Loucy (cell line): ENCODE data around the gene CUEDC1.

Experiments used
- H2AFZ ChIP-seq: fragments of 200-600 bp; sonication (generic); 2 replicates; pipeline ENCODE4 v1.6.0; 2016; ENCODE audit warnings: antibody characterized with exemption, mild to moderate bottlenecking, low read length, moderate library complexity
- H3F3A ChIP-seq: fragments of 200-600 bp; 2 replicates; pipeline ENCODE4 v1.6.0; 2016; ENCODE audit warnings: antibody characterized with exemption, low read depth, mild to moderate bottlenecking
- H3K27me3 ChIP-seq: fragments of 200-600 bp; sonication (generic); 2 replicates; pipeline ENCODE4 v1.6.1; 2014; ENCODE audit warnings: low read length, mild to moderate bottlenecking; ENCODE audit not compliant: insufficient read depth, poor library complexity, severe bottlenecking
- H3K36me3 ChIP-seq: fragments of 200-600 bp; sonication (generic); 2 replicates; pipeline ENCODE4 v1.6.1; 2016; ENCODE audit warnings: low read length; ENCODE audit not compliant: insufficient read depth
- H3K4me1 ChIP-seq: fragments of 200-600 bp; sonication (generic); 2 replicates; pipeline ENCODE4 v1.5.1; 2014; ENCODE audit warnings: low read length, mild to moderate bottlenecking; ENCODE audit not compliant: insufficient read depth, poor library complexity, severe bottlenecking
- H3K4me2 ChIP-seq: fragments of 200-600 bp; sonication (generic); 2 replicates; pipeline ENCODE4 v1.6.0; 2014; ENCODE audit warnings: antibody characterized with exemption, low read length, low read depth, mild to moderate bottlenecking; ENCODE audit not compliant: poor library complexity, severe bottlenecking
- H3K4me3 ChIP-seq: fragments of 200-600 bp; sonication (generic); 2 replicates; pipeline ENCODE4 v1.5.1; 2014; ENCODE audit warnings: low read length, mild to moderate bottlenecking, mixed read lengths; ENCODE audit not compliant: poor library complexity, severe bottlenecking
- H3K79me2 ChIP-seq: fragments of 200-600 bp; sonication (generic); 2 replicates; pipeline ENCODE4 v1.6.1; 2014; ENCODE audit warnings: low read length; ENCODE audit not compliant: insufficient read depth
- H3K9ac ChIP-seq: fragments of 200-600 bp; sonication (generic); 2 replicates; pipeline ENCODE4 v1.6.0; 2014; ENCODE audit warnings: mild to moderate bottlenecking, low read depth, low read length, moderate library complexity; ENCODE audit not compliant: poor library complexity, severe bottlenecking
- H3K9me2 ChIP-seq: fragments of 200-600 bp; sonication (generic); replicated peaks from 2 replicates; pipeline ENCODE4 v1.6.1; 2016; ENCODE audit warnings: low read depth, low read length, mixed read lengths
- H3K9me3 ChIP-seq: fragments of 200-600 bp; sonication (generic); 2 replicates; pipeline ENCODE4 v1.6.1; 2014; ENCODE audit warnings: mild to moderate bottlenecking, antibody characterized with exemption, low read length, low read depth; ENCODE audit not compliant: insufficient read depth
- H4K20me1 ChIP-seq: fragments of 200-600 bp; sonication (generic); 2 replicates; pipeline ENCODE4 v1.6.0; 2014; ENCODE audit warnings: antibody characterized with exemption, low read length, mild to moderate bottlenecking; ENCODE audit not compliant: insufficient read depth, poor library complexity, severe bottlenecking
- CTCF ChIP-seq: fragments of 200-600 bp; sonication (generic); conservative IDR thresholded peaks from 2 replicates; pipeline ENCODE4 v1.5.1; 2014; ENCODE audit warnings: mild to moderate bottlenecking, antibody characterized with exemption, low read length
- EZH2phosphoT487 ChIP-seq: fragments of 200-600 bp; IDR thresholded peaks from 2 replicates; pipeline ENCODE4 v1.6.1; 2018; ENCODE audit warnings: antibody characterized with exemption, mild to moderate bottlenecking, moderate library complexity, borderline replicate concordance

CUEDC1 gene

GRCh38 chr17:57819867-57820266 is 135.3 kb downstream of the CUEDC1 start:
- Histone ChIP-seq H3K36me3 (no peaks in the 10 kb centered on the region), H3K4me1 (no peaks in the 10 kb centered on the region), H3K79me2 (no peaks in the 10 kb centered on the region), H3K9ac (no peak overlapping the region), H3K4me2 (no peak overlapping the region), H3K27me3 (no peaks in the 10 kb centered on the region), H3K9me3 (no peaks in the 10 kb centered on the region), H3F3A (no peaks in the 10 kb centered on the region), H2AFZ (no peak overlapping the region), H3K4me3 (no peak overlapping the region), H3K9me2 (no peaks in the 10 kb centered on the region), H4K20me1 (no peaks in the 10 kb centered on the region)
- TF ChIP-seq EZH2phosphoT487 (no peak), CTCF (no peak)

GRCh38 chr17:57819285-57819684 is 135.9 kb downstream of the CUEDC1 start:
- Histone ChIP-seq H3K36me3 (no peaks in the 10 kb centered on the region), H3K27me3 (no peaks in the 10 kb centered on the region), H3F3A (no peaks in the 10 kb centered on the region), H2AFZ (no peak overlapping the region), H3K4me3 (no peak overlapping the region), H3K4me2 (no peak overlapping the region), H4K20me1 (no peaks in the 10 kb centered on the region), H3K9ac (no peak overlapping the region), H3K9me2 (no peaks in the 10 kb centered on the region), H3K79me2 (no peaks in the 10 kb centered on the region), H3K9me3 (no peaks in the 10 kb centered on the region), H3K4me1 (no peaks in the 10 kb centered on the region)
- no peak for TF ChIP-seq EZH2phosphoT487
- TF ChIP-seq CTCF: no peak

DNA sequence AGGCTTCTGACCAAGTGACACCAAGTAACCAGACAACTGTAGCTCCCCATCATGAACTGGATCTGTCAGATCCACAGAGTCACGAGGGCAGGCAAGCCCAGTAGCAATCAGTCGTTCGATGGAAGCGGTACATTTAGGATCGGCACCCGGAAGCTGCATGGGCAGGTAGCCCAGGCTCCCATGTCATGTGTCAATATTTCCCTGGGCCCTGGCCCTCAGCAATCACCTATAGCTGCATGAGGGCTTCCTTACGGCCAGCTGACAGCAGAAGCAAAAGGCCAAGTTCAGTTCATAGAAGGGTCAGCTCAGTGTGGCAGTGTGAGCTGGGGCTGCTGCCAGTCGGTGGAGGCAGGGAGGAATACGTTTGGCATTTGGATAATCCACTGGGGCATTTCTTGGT is 137.1 kb downstream of the CUEDC1 start:
- TF ChIP-seq CTCF (no peak), EZH2phosphoT487 (no peak)
- no peaks in the 10 kb centered on the region for H3K9me3 ChIP-seq
- no peaks in the 10 kb centered on the region for H3K79me2 ChIP-seq
- no peaks in the 10 kb centered on the region for H3F3A ChIP-seq
- H3K36me3 ChIP-seq: no peaks in the 10 kb centered on the region
- H3K4me3 ChIP-seq: no peak overlapping the region
- H4K20me1 ChIP-seq: no peaks in the 10 kb centered on the region
- H3K4me1 ChIP-seq: no peaks in the 10 kb centered on the region
- no peaks in the 10 kb centered on the region for H3K9me2 ChIP-seq
- no peak overlapping the region for H2AFZ ChIP-seq
- no peaks in the 10 kb centered on the region for H3K27me3 ChIP-seq
- H3K4me2 ChIP-seq: no peak overlapping the region
- no peak overlapping the region for H3K9ac ChIP-seq
